OCI-LY3 (cell line): ENCODE measurements around the gene HMBS.

Source experiments
- H2AFZ ChIP-seq: fragments of 200-600, 300-600 bp; shearing (Covaris generic); 2 replicates; pipeline ENCODE4 v1.6.0; 2014; ENCODE audit warnings: antibody characterized with exemption, low read depth, low read length
- H3K27ac ChIP-seq: fragments of 200-600, 300-600 bp; sonication (generic); 2 replicates; pipeline ENCODE4 v1.5.1; 2014; ENCODE audit warnings: mild to moderate bottlenecking, low read length, moderate library complexity, mixed read lengths
- H3K27me3 ChIP-seq: fragments of 200-600, 300-600 bp; sonication (generic); 2 replicates; pipeline ENCODE4 v1.6.1; 2014; ENCODE audit warnings: low read depth, low read length, mixed read lengths
- H3K36me3 ChIP-seq: fragments of 200-600, 300-600 bp; sonication (generic); replicated peaks from 2 replicates; pipeline ENCODE3; 2014; ENCODE audit warnings: low read depth, low read length, mixed read lengths
- H3K4me1 ChIP-seq: fragments of 300-600, 200-600 bp; sonication (generic); 2 replicates; pipeline ENCODE4 v1.6.1; 2014; ENCODE audit warnings: low read length, mixed read lengths
- H3K4me2 ChIP-seq: fragments of 200-600, 300-600 bp; sonication (generic); 2 replicates; pipeline ENCODE4 v1.6.1; 2014; ENCODE audit warnings: low read length, mixed read lengths
- H3K4me3 ChIP-seq: fragments of 300-600, 200-600 bp; sonication (generic); 2 replicates; pipeline ENCODE4 v1.5.1; 2014; ENCODE audit warnings: antibody characterized with exemption, mild to moderate bottlenecking, low read length, moderate library complexity
- H3K79me2 ChIP-seq: fragments of 300-600, 200-600 bp; shearing (Covaris generic); 2 replicates; pipeline ENCODE4 v1.6.1; 2014; ENCODE audit warnings: mild to moderate bottlenecking, low read length, mixed read lengths
- H3K9ac ChIP-seq: fragments of 300-600, 200-600 bp; shearing (Covaris generic); 2 replicates; pipeline ENCODE4 v1.6.0; 2014; ENCODE audit warnings: mild to moderate bottlenecking, low read length, moderate library complexity
- H3K9me3 ChIP-seq: fragments of 200-600, 300-600 bp; shearing (Covaris generic); 2 replicates; pipeline ENCODE4 v1.6.1; 2014; ENCODE audit warnings: low read length, mixed read lengths; ENCODE audit not compliant: insufficient read depth
- H4K20me1 ChIP-seq: fragments of 200-600, 300-600 bp; sonication (generic); 2 replicates; pipeline ENCODE4 v1.6.1; 2016; ENCODE audit warnings: low read length, mixed read lengths; ENCODE audit not compliant: insufficient read depth
- EZH2phosphoT487 ChIP-seq: fragments of 200-600 bp; shearing (Covaris generic); IDR thresholded peaks from 2 replicates; pipeline ENCODE4 v1.6.1; 2018; ENCODE audit warnings: antibody characterized with exemption, mixed run types, low read depth
- TF ChIP-seq, protein P1 (sequence below): fragments of 200-600, 300-600 bp; sonication (generic); IDR thresholded peaks from 2 replicates; pipeline ENCODE4 v1.5.1; 2014; ENCODE audit warnings: antibody characterized with exemption, low read length, low read depth

The HMBS gene

DNA sequence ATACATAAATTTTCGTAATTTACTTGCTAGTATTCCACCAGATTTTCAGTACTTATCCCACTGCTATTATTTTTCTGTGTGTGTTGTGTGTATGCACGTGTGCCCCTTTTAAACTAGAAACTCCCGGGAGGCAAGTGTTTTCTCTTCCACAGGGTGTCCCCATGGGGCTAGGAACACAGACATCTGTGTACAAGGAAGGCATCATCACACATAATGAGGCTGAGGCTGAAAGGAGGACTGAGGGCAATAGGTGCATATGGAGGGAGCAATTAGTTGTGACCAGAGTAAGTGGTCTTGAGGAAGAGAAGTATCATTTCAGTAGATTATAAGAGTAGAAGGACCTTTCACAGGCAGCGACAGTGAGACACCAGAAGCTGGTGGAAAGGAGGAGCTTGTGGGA, 19.1 kb downstream of the HMBS start:
- H3K4me1 ChIP-seq: peaks cover 32% of the 10 kb centered on the region
- H3K27me3 ChIP-seq: no peaks in the 10 kb centered on the region
- no peaks in the 10 kb centered on the region for H3K36me3 ChIP-seq
- peaks cover 37% of the 10 kb centered on the region for H3K79me2 ChIP-seq
- H3K27ac ChIP-seq: no peak overlapping the region
- H3K4me3 ChIP-seq: no peak overlapping the region
- TF ChIP-seq EZH2phosphoT487: no peak
- TF ChIP-seq, protein P1, sequence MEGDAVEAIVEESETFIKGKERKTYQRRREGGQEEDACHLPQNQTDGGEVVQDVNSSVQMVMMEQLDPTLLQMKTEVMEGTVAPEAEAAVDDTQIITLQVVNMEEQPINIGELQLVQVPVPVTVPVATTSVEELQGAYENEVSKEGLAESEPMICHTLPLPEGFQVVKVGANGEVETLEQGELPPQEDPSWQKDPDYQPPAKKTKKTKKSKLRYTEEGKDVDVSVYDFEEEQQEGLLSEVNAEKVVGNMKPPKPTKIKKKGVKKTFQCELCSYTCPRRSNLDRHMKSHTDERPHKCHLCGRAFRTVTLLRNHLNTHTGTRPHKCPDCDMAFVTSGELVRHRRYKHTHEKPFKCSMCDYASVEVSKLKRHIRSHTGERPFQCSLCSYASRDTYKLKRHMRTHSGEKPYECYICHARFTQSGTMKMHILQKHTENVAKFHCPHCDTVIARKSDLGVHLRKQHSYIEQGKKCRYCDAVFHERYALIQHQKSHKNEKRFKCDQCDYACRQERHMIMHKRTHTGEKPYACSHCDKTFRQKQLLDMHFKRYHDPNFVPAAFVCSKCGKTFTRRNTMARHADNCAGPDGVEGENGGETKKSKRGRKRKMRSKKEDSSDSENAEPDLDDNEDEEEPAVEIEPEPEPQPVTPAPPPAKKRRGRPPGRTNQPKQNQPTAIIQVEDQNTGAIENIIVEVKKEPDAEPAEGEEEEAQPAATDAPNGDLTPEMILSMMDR: no peak
- no peak overlapping the region for H3K4me2 ChIP-seq
- no peak overlapping the region for H2AFZ ChIP-seq
- H3K9ac ChIP-seq: no peak overlapping the region
- H4K20me1 ChIP-seq: no peaks in the 10 kb centered on the region
- no peaks in the 10 kb centered on the region for H3K9me3 ChIP-seq

DNA sequence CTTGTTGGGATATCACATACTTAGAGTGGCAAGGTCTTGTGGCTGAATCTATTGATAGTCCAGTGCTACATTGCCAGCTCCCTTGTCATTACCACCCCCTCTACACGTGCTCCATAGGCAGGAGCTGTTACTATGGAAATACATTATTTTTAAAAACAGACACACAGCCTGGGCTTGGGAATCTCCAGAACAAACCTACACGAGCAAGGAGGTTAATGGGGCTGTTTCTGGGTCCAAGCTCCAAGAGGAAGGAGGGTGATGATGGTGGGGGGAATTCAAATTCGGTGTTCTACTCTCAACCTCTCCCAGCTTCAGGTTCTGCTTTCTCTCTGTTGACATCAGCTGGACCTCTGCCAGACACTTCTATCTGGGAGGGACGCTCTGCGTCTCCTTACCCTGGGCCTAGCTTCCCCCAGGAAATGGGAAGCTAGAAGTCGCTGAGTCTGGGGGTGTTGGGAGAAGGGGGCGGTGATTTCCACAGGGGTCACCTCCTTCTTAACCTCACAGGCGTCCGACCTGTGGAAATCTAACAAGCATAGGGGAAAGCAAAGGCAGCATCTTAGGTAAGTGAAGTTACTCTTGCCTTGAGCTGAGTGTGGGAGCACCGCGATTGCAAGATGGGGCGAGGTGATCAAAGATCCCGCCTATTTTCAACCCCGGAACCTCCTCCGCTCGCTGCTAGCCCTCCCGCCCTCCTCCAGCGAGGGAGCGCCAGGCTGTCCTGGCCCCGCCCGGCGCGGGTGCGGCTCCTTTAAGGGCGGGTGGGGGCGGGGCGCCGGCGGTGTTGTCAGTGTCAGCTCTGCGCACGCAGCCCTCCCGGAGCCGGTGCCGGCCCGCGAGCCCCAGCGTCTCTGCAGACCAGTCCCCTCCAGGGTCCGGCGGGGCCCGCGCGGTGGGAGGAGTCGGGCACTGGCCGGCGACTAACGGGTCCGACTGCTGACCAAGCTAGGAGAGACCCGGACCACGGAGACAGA, 22.2 kb downstream of the HMBS start, which contains the start of gene C2CD2L:
C2CD2L (plus strand) TSS at position 781 of the 974 bp plus-strand sequence. CDS start 398 bp downstream, outside the sequence.
- peaks cover 23% of the 10 kb centered on the region for H3K4me1 ChIP-seq
- TF ChIP-seq EZH2phosphoT487: no peak
- peak within 1 kb of the TSS; percentile 81 for H3K4me2 ChIP-seq
- peak within 1 kb of the TSS; percentile 81 for H3K9ac ChIP-seq
- H3K79me2 ChIP-seq: peaks cover 29% of the 10 kb centered on the region; the same call in 1 of the 2 replicates
- peak within 1 kb of the TSS; percentile 63 for H3K27ac ChIP-seq
- peak within 1 kb of the TSS; percentile 43; the same call in 1 of the 2 replicates for H2AFZ ChIP-seq
- no peaks in the 10 kb centered on the region for H3K9me3 ChIP-seq
- no peaks in the 10 kb centered on the region for H3K27me3 ChIP-seq
- H3K4me3 ChIP-seq: peak within 1 kb of the TSS; percentile 81
- H4K20me1 ChIP-seq: no peaks in the 10 kb centered on the region
- H3K36me3 ChIP-seq: peaks cover 6% of the 10 kb centered on the region

DNA sequence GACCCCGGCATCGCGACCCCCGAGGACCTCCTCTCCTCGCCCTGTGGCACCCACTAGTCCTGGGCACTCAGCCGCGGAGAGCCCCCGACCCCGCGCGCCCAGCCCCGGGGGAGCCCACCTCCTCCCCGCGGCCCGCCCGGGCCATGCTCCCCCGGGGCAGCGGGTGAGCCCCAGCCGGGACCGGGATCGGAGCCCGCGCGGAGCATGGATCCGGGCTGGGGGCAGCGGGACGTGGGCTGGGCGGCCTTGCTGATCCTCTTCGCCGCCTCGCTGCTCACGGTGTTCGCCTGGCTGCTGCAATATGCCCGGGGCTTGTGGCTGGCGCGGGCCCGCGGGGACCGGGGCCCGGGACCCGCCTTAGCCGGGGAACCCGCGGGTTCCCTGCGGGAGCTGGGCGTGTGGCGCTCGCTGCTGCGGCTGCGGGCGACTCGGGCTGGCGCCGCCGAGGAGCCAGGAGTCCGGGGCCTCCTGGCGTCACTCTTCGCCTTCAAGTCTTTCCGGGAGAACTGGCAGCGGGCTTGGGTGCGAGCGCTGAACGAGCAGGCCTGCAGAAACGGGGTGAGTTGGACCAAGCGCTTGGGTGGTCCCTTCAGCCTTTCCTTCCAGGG, 23.0 kb downstream of the HMBS start:
- Histone ChIP-seq H3K27ac (no peak overlapping the region), H3K9ac (peak overlapping the region; percentile 81), H3K79me2 (peaks cover 29% of the 10 kb centered on the region; the same call in 1 of the 2 replicates), H3K4me3 (peak overlapping the region; percentile 81), H2AFZ (no peak overlapping the region), H3K4me1 (peaks cover 23% of the 10 kb centered on the region), H3K27me3 (no peaks in the 10 kb centered on the region), H3K36me3 (peaks cover 6% of the 10 kb centered on the region), H4K20me1 (no peaks in the 10 kb centered on the region), H3K9me3 (no peaks in the 10 kb centered on the region), H3K4me2 (peak overlapping the region; percentile 81)
- TF ChIP-seq, protein P1: no peak
- no peak for TF ChIP-seq EZH2phosphoT487

DNA sequence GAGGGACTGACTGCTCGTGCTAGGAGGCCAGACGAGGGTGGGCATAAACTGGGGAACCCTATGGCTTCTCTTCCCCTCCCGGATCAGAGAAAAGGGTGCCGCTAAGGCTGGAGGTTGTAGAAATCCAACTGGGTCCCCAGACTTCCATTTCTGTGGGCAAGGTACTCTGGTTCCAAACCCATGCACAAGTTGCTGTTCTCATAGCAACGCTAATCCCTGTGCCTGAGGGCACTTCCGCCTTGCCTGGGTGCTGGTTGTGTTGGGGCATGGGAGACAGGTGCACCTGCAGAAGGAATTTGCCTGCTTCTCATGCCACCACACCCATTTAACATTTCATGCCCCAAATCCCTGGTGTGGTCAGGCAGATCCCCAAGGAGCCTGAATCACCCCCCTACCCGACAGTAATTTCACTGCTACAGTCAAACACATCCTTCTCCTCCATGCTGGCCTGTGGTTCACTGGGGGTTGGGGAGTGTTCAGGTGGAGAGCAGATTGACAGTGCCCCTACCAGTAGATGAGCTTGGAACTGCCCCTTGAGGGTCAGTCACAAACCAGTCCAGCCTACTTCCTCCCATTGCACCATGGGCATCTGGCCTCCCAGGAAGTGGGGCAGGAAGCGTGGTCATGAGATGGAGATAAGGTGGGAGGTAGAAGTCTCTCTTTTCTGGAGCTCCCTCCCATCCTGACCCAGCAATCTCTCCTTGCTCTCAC, 23.6 kb downstream of the HMBS start:
- Histone ChIP-seq H3K27me3 (no peaks in the 10 kb centered on the region), H3K79me2 (peaks cover 26% of the 10 kb centered on the region; the same call in 1 of the 2 replicates), H3K9ac (peak overlapping the region; percentile 81), H2AFZ (no peak overlapping the region), H3K4me1 (peaks cover 19% of the 10 kb centered on the region), H3K4me3 (peak overlapping the region; percentile 81), H3K9me3 (no peaks in the 10 kb centered on the region), H4K20me1 (no peaks in the 10 kb centered on the region), H3K27ac (no peak overlapping the region), H3K36me3 (peaks cover 6% of the 10 kb centered on the region), H3K4me2 (peak overlapping the region; percentile 81)
- TF ChIP-seq EZH2phosphoT487: no peak
- TF ChIP-seq, protein P1: no peak
